Measurements from ENCODE around the gene ENAH.

- TF ChIP-seq CTCF (IDR thresholded peaks at IDR 0.05) (no peak), POLR2A (IDR thresholded peaks at IDR 0.05) (no peak)
These were observed 111.5 kb downstream of the ENAH start for GRCh38 chr1:225541383-225541782.

Measured in uterus (tissue), 2 donors.